RCC 7860 (cell line): ENCODE results near the gene ACKR2.

Experiments
- DNase-seq: peaks from one replicate; pipeline ENCODE4 v3.0.0-alpha.2; 2015; ENCODE audit warnings: low spot score
- FAIRE-seq: peaks from 2 replicates; lab custom pipeline; 2012; peaks lifted over from hg19 to GRCh38; lab: Jason Lieb, UNC

Gene ACKR2

GRCh38 chr3:42884324-42884723 lies 75.1 kb downstream of the ACKR2 start:
- FAIRE-seq (no peak), DNase-seq (no peak)

- DNase-seq (no peak), FAIRE-seq (no peak)
Measured at GRCh38 chr3:42886294-42886822, 77.1 kb downstream of the ACKR2 start.

GRCh38 chr3:42887084-42887483 lies 77.8 kb downstream of the ACKR2 start:
- DNase-seq (no peak), FAIRE-seq (no peak)

GRCh38 chr3:42891042-42891441 lies 81.8 kb downstream of the ACKR2 start:
- FAIRE-seq (no peak), DNase-seq (no peak)

- FAIRE-seq: no peak
- no peak for DNase-seq
Measured at GRCh38 chr3:42892169-42892568, 82.9 kb downstream of the ACKR2 start.

GRCh38 chr3:42892807-42893206 lies 83.6 kb downstream of the ACKR2 start:
- FAIRE-seq: no peak
- no peak for DNase-seq

GRCh38 chr3:42894698-42895579 lies 85.7 kb downstream of the ACKR2 start:
- DNase-seq: no peak
- FAIRE-seq: no peak

GRCh38 chr3:42895580-42895868 lies 86.3 kb downstream of the ACKR2 start:
- FAIRE-seq: no peak

GRCh38 chr3:42898896-42899675 lies 89.8 kb downstream of the ACKR2 start:
- FAIRE-seq (no peak), DNase-seq (no peak)

More at GRCh38 chr3:42895580-42895868, 86.3 kb downstream of the ACKR2 start:
- no peak for DNase-seq

- no peak for FAIRE-seq
- no peak for DNase-seq
Measured at GRCh38 chr3:42900226-42901072, 91.2 kb downstream of the ACKR2 start.

- no peak for DNase-seq
- no peak for FAIRE-seq
Measured at GRCh38 chr3:42901073-42901415, 91.8 kb downstream of the ACKR2 start.

GRCh38 chr3:42902257-42902656 lies 93.0 kb downstream of the ACKR2 start:
- no peak for FAIRE-seq
- DNase-seq: no peak

GRCh38 chr3:42904076-42904475 lies 94.8 kb downstream of the ACKR2 start:
- FAIRE-seq: no peak
- DNase-seq: no peak

- DNase-seq (no peak), FAIRE-seq (no peak)
Measured at GRCh38 chr3:42905740-42906069, 96.5 kb downstream of the ACKR2 start.

- FAIRE-seq (no peak), DNase-seq (no peak)
Measured at GRCh38 chr3:42906070-42906847, 97.0 kb downstream of the ACKR2 start, which contains the start of gene ZNF662. ZNF662 (plus strand) TSS chr3:42906142; CDS start chr3:42908115, 1,973 bp downstream.

GRCh38 chr3:42906848-42907183 lies 97.6 kb downstream of the ACKR2 start:
- DNase-seq (no peak), FAIRE-seq (no peak)

- DNase-seq: no peak
- no peak for FAIRE-seq
Measured at GRCh38 chr3:42908675-42909074, 99.4 kb downstream of the ACKR2 start.

- FAIRE-seq (no peak), DNase-seq (no peak)
Measured at GRCh38 chr3:42911551-42911950, 102.3 kb downstream of the ACKR2 start.

- no peak for FAIRE-seq
Measured at GRCh38 chr3:42914771-42915515, 105.7 kb downstream of the ACKR2 start.

More at GRCh38 chr3:42914771-42915515, 105.7 kb downstream of the ACKR2 start:
- DNase-seq: peak; percentile 9
